GM12878 (cell line): Measurements from ENCODE around the gene COL16A1. TPM values are rescaled to one million over a fixed set of nuclear protein-coding genes. Genes with fewer than 3 reads are reported as not detected.

Experiments
- CUX1 ChIP-seq: IDR thresholded peaks from 2 replicates; pipeline ENCODE4 v1.6.1; 2012; ENCODE audit warnings: improper control_type of control experiment, low read depth, low read length; ENCODE audit not compliant: insufficient replicate concordance
- FOS ChIP-seq: IDR thresholded peaks from 3 replicates; pipeline ENCODE4 v1.6.1; 2011; ENCODE audit warnings: borderline replicate concordance; ENCODE audit not compliant: insufficient read length; ENCODE audit errors: extremely low read depth
- JUNB ChIP-seq: IDR thresholded peaks from 2 replicates; pipeline ENCODE4 v1.6.1; 2016; ENCODE audit warnings: antibody characterized with exemption, mild to moderate bottlenecking
- MEF2B ChIP-seq: fragments of 450-650 bp; IDR thresholded peaks from 2 replicates; pipeline ENCODE4 v1.6.1; 2018; ENCODE audit warnings: mild to moderate bottlenecking, moderate library complexity; ENCODE audit not compliant: partially characterized antibody, poor library complexity, severe bottlenecking
- RCOR1 ChIP-seq: conservative IDR thresholded peaks from 2 replicates; pipeline ENCODE4 v1.6.1; 2012; ENCODE audit warnings: low read depth, low read length, improper control_type of control experiment
- SKIL ChIP-seq: fragments of 450-650 bp; IDR thresholded peaks from 2 replicates; pipeline ENCODE4 v1.6.1; 2017; ENCODE audit warnings: mild to moderate bottlenecking, low read depth, inconsistent platforms; ENCODE audit not compliant: poor library complexity, severe bottlenecking
- SMAD5 ChIP-seq: IDR thresholded peaks from 2 replicates; pipeline ENCODE4 v1.6.1; 2016; ENCODE audit warnings: antibody characterized with exemption, low read depth
- WRNIP1 ChIP-seq: IDR thresholded peaks from 2 replicates; pipeline ENCODE4 v1.6.1; 2011; ENCODE audit warnings: low read depth, low read length, improper control_type of control experiment, borderline replicate concordance
- ZBTB4 ChIP-seq: fragments of 450-650 bp; formaldehyde crosslinking; IDR thresholded peaks from 2 replicates; pipeline ENCODE4 v1.4.0; 2022; ENCODE audit warnings: mild to moderate bottlenecking, moderate library complexity
- polyA plus RNA-seq, 11 experiments: library from polyadenylated mRNA; depleted of rRNA in 4 of 11; unstranded in 6 of 11; stranded (reverse) in 5 of 11; fragments of >200 nt; fragmentation: Nextera tagmentation in 4 of 11; fragmentation: Illumina TruSeq in 1 of 11; extraction: Ambion mirVana in 4 of 11; extraction: Trizol in 1 of 11; gene quantifications; 1 replicate in 1 of 11; 2 replicates in 10 of 11; pipeline versions ENCODE4 v1.2.1 to v1.2.3, GENCODE V29; 2011 to 2016; ENCODE audit warnings: inconsistent platforms in 2 of 11, missing spikeins in 2 of 11, low read depth in 1 of 11
- total RNA-seq, 4 experiments: library from RNA; depleted of rRNA in 3 of 4; stranded (reverse); fragments of >200 nt in 3 of 4; fragmentation: Illumina TruSeq in 1 of 4; extraction: Trizol in 1 of 4; gene quantifications; 2 replicates each; pipeline versions ENCODE4 v1.2.1 to v1.2.3, GENCODE V29; 2013 to 2021

Gene COL16A1
- total and polyA plus RNA-seq, 10 of the 15 experiments (the other 5 are each of a cell fraction or from before 2014, with no cell fraction given) = 0.02 to 3.7 (median 0.59) TPM

GRCh38 chr1:31696242-31696641 is 7.6 kb downstream of the COL16A1 start (continued):
- no peak for TF ChIP-seq RCOR1
- TF ChIP-seq SMAD5 = no peak
- TF ChIP-seq MEF2B = no peak
- TF ChIP-seq ZBTB4 (CRISPR knock-in tag) = no peak
- no peak for TF ChIP-seq CUX1
- no peak for TF ChIP-seq WRNIP1
- no peak for TF ChIP-seq FOS
- TF ChIP-seq JUNB = no peak
- no peak for TF ChIP-seq SKIL
